OCI-LY7 (cell line): ENCODE results near the gene AP3M1. TPM values are rescaled to one million over a fixed set of nuclear protein-coding genes. Genes with fewer than 3 reads are reported as not detected.

Experiments used
- BruUV-seq: library from RNA; stranded (reverse); fragments of 400-500 nt; replicated peaks from 2 replicates; lab custom pipeline; 2021; lab: Mats Ljungman, UMichigan
- CTCF ChIA-PET: fragments of 300-600 bp; sonication (Branson Sonifier 250); formaldehyde crosslinking; loops from one replicate; lab custom pipeline; 2022; ENCODE audit warnings: antibody characterized with exemption; ENCODE audit not compliant: unreplicated experiment; lab: Charles Lee
- POLR2A ChIA-PET: fragments of 300-600 bp; sonication (Branson Sonifier 250); formaldehyde crosslinking; loops from one replicate; lab custom pipeline; 2022; ENCODE audit warnings: antibody characterized with exemption; lab: Charles Lee
- DNase-seq: peaks from one replicate; pipeline ENCODE4 v3.0.0-alpha.2; 2015; ENCODE audit warnings: low spot score
- H2AFZ ChIP-seq: fragments of 200-600 bp; sonication (generic), shearing (Covaris generic); 2 replicates; pipeline ENCODE4 v1.6.1; 2014; ENCODE audit warnings: mild to moderate bottlenecking, antibody characterized with exemption, low read length, moderate library complexity
- H3K27ac ChIP-seq: fragments of 200-600 bp; sonication (generic); 2 replicates; pipeline ENCODE4 v1.5.1; 2014; ENCODE audit warnings: mixed run types, low read depth, mild to moderate bottlenecking, moderate library complexity, low read length, inconsistent platforms; ENCODE audit not compliant: poor library complexity, severe bottlenecking
- H3K36me3 ChIP-seq: fragments of 200-600 bp; sonication (generic); 2 replicates; pipeline ENCODE4 v1.6.1; 2014; ENCODE audit warnings: mild to moderate bottlenecking, antibody characterized with exemption, low read length, moderate library complexity, mixed read lengths; ENCODE audit not compliant: insufficient read depth
- H3K4me1 ChIP-seq: fragments of 200-600 bp; sonication (generic); 2 replicates; pipeline ENCODE4 v1.5.1; 2014; ENCODE audit warnings: mild to moderate bottlenecking, low read length; ENCODE audit not compliant: insufficient read depth, poor library complexity, severe bottlenecking
- H3K4me2 ChIP-seq: fragments of 200-600 bp; sonication (generic); 2 replicates; pipeline ENCODE4 v1.6.1; 2014; ENCODE audit warnings: mild to moderate bottlenecking, low read length
- H3K4me3 ChIP-seq: fragments of 200-600 bp; sonication (generic); 2 replicates; pipeline ENCODE4 v1.5.1; 2014; ENCODE audit warnings: mild to moderate bottlenecking, low read depth, low read length; ENCODE audit not compliant: poor library complexity, severe bottlenecking
- H3K79me2 ChIP-seq: fragments of 200-600 bp; sonication (generic); 2 replicates; pipeline ENCODE4 v1.6.1; 2016; ENCODE audit warnings: low read depth, mild to moderate bottlenecking, low read length, moderate library complexity, mixed read lengths; ENCODE audit not compliant: insufficient read depth
- H3K9me2 ChIP-seq: fragments of 200-600 bp; sonication (generic); 2 replicates; pipeline ENCODE4 v1.6.1; 2016; ENCODE audit warnings: mild to moderate bottlenecking, low read length, mixed read lengths; ENCODE audit not compliant: insufficient read depth
- H3K9me3 ChIP-seq: fragments of 200-600 bp; sonication (generic); 2 replicates; pipeline ENCODE4 v1.6.1; 2014; ENCODE audit warnings: mild to moderate bottlenecking, mixed run types, low read length, mixed read lengths
- H4K20me1 ChIP-seq: fragments of 200-600 bp; sonication (generic); 2 replicates; pipeline ENCODE4 v1.6.1; 2014; ENCODE audit warnings: mild to moderate bottlenecking, antibody characterized with exemption, low read length, moderate library complexity, mixed read lengths; ENCODE audit not compliant: insufficient read depth
- EZH2phosphoT487 ChIP-seq: fragments of 200-600 bp; sonication (generic); IDR thresholded peaks from 2 replicates; pipeline ENCODE4 v1.6.1; 2018; ENCODE audit warnings: low read depth, borderline replicate concordance, mild to moderate bottlenecking, mixed run types, antibody characterized with exemption, low read length, moderate library complexity, mixed read lengths
- intact Hi-C: fragments of 100-400 bp; cut with micrococcal nuclease; formaldehyde crosslinking; loops from one replicate; pipeline ENCODE4 v1.10.0; 2022; ENCODE audit not compliant: unreplicated experiment
- total RNA-seq, 2 experiments: library from RNA; depleted of rRNA in 1 of 2; stranded (reverse); fragments of >200 nt in 1 of 2; shearing (Covaris generic) in 1 of 2; gene quantifications; 2 replicates each; pipeline ENCODE4 v1.2.3, GENCODE V29; 2014 to 2022
- TF ChIP-seq, protein P1 (sequence below): fragments of 200-600 bp; sonication (generic); conservative IDR thresholded peaks from 2 replicates; pipeline ENCODE4 v1.5.1; 2014; ENCODE audit warnings: mild to moderate bottlenecking, antibody characterized with exemption, low read length, moderate library complexity, mixed read lengths

AP3M1 gene
- total RNA-seq, 2 experiments from 2014 or later = 35.5 to 54.2 TPM

DNA sequence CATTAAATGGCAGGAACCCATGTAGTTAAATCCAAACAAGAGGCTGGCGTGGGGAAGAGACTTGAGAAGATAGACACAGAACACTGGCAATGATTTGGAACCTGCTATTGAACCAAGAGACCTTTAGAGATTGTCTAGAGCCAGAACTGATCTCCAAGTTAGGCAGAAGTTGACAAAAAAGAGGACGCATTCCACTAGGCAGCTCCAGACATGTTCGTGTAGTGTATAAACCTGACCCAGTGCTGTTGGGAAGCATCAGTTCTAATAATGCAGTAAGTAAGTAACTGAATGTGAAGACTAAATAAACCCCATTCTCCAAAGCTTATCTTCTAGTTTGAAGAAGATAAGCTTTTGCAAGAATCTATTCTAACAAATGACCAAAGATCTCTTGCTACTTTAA lies 50.8 kb downstream of the AP3M1 start:
- no peak for DNase-seq
- H3K79me2 ChIP-seq = no peaks in the 10 kb centered on the region
- POLR2A ChIA-PET = interaction anchor here (0.7 to 1.0 kb wide), 2 partner anchors 9 to 98 kb away, joined by 4 read pairs; no protein-coding TSS in a partner anchor
- no peaks in the 10 kb centered on the region for H3K9me2 ChIP-seq
- no peak overlapping the region for H2AFZ ChIP-seq
- peaks cover 5% of the 10 kb centered on the region for H3K4me1 ChIP-seq
- H3K4me3 ChIP-seq = no peak overlapping the region
- peaks cover 75% of the 10 kb centered on the region for H3K36me3 ChIP-seq
- H3K9me3 ChIP-seq = no peaks in the 10 kb centered on the region
- BruUV-seq = no TSS peak
- H4K20me1 ChIP-seq = 0 out of 2 replicates have a peak, but pooled peaks cover 3% of the 10 kb centered on the region
- no peak overlapping the region for H3K4me2 ChIP-seq
- CTCF ChIA-PET = no interaction called here
- TF ChIP-seq, protein P1, sequence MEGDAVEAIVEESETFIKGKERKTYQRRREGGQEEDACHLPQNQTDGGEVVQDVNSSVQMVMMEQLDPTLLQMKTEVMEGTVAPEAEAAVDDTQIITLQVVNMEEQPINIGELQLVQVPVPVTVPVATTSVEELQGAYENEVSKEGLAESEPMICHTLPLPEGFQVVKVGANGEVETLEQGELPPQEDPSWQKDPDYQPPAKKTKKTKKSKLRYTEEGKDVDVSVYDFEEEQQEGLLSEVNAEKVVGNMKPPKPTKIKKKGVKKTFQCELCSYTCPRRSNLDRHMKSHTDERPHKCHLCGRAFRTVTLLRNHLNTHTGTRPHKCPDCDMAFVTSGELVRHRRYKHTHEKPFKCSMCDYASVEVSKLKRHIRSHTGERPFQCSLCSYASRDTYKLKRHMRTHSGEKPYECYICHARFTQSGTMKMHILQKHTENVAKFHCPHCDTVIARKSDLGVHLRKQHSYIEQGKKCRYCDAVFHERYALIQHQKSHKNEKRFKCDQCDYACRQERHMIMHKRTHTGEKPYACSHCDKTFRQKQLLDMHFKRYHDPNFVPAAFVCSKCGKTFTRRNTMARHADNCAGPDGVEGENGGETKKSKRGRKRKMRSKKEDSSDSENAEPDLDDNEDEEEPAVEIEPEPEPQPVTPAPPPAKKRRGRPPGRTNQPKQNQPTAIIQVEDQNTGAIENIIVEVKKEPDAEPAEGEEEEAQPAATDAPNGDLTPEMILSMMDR = no peak
- no peak for TF ChIP-seq EZH2phosphoT487
- H3K27ac ChIP-seq = no peak overlapping the region
- intact Hi-C loops = no loop called here

DNA sequence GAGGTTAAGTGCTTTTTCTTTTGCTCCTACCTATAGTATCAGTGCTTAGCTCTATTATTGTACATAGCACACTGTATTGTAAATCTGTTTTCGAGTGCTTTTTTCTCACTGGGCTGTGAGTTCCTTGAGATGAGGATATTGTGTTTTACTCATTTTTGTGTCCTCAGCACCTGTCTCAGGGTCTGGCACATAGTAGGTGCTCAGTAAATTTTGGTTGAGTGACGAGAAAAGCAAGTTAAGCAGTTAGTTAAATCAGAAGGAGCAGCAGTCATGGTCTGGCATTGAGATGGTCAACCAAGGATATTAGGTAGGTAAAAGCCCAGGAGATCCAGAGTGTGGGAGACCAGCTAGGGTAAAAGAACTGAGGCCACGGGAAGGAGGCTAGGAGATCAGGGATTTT lies 51.2 kb downstream of the AP3M1 start:
- Histone ChIP-seq H3K4me2 (no peak overlapping the region), H3K4me1 (peaks cover 5% of the 10 kb centered on the region), H4K20me1 (0 out of 2 replicates have a peak, but pooled peaks cover 3% of the 10 kb centered on the region), H3K4me3 (no peak overlapping the region), H3K36me3 (peaks cover 75% of the 10 kb centered on the region), H3K79me2 (no peaks in the 10 kb centered on the region), H3K9me3 (no peaks in the 10 kb centered on the region), H3K27ac (no peak overlapping the region), H3K9me2 (no peaks in the 10 kb centered on the region), H2AFZ (no peak overlapping the region)
- TF ChIP-seq, protein P1 = no peak
- TF ChIP-seq EZH2phosphoT487 = no peak
- intact Hi-C loops = no loop called here
- no peak for DNase-seq
- ChIA-PET CTCF (no interaction called here), POLR2A (interaction anchor here (0.6 to 1.0 kb wide), 3 partner anchors 84 to 1217 kb away, joined by 3 to 4 read pairs (median 4); no protein-coding TSS in a partner anchor)
- no TSS peak for BruUV-seq

DNA sequence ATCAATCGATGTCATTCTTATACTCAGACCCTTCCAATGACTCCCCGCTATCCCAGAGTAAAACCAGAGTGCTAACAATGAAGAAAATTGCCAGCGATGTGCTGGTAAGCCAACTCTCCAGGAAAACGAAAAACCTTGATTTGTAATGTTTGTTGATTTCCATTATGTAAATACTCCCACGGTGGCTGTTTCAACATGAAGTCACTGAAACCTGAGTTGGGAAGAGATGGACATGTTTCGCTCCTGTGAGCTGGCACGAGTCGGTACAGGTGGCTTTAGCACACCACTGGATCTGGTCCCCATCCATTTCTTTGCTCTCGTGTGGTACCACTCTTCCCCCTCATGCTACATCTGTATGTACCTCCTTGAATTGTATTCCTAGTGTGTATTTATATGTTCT lies 52.9 kb downstream of the AP3M1 start:
- BruUV-seq = no TSS peak
- TF ChIP-seq EZH2phosphoT487 = no peak
- TF ChIP-seq, protein P1 = no peak

More for the DNA sequence above, 52.9 kb downstream of the AP3M1 start:
- H3K4me2 ChIP-seq = no peak overlapping the region
- peaks cover 75% of the 10 kb centered on the region for H3K36me3 ChIP-seq
- H2AFZ ChIP-seq = no peak overlapping the region
- intact Hi-C loops = no loop called here
- CTCF ChIA-PET = no interaction called here
- no peak overlapping the region for H3K27ac ChIP-seq
- peaks cover 5% of the 10 kb centered on the region for H3K4me1 ChIP-seq
- no peaks in the 10 kb centered on the region for H3K9me2 ChIP-seq
- DNase-seq = no peak
- POLR2A ChIA-PET = interaction anchor here (1.4 kb wide), 1 partner anchor 50 kb away, joined by 3 read pairs; no protein-coding TSS in a partner anchor
- H3K9me3 ChIP-seq = no peaks in the 10 kb centered on the region
- H3K4me3 ChIP-seq = no peak overlapping the region
- no peaks in the 10 kb centered on the region for H4K20me1 ChIP-seq
- H3K79me2 ChIP-seq = no peaks in the 10 kb centered on the region
